ENCODE data around the gene ENTREP3. TPM values are rescaled to one million over a fixed set of nuclear protein-coding genes. Genes with fewer than 3 reads are reported as not detected.

Gene ENTREP3
- total and polyA plus RNA-seq, 2 donors from 2014 or later, result 19.8 to 22.8 TPM

GRCh38 chr1:155261852-155262673, 6.8 kb upstream of the ENTREP3 start, which contains the start of gene SCAMP3:
Gene SCAMP3 (minus strand): TSS chr1:155262360. CDS start chr1:155262151, 209 bp downstream.
- peak within 1 kb of the TSS; percentile 44 to 66 for H3K27ac ChIP-seq (ENCODE audit: low read depth in 2 of 2, low read length in 2 of 2)
- H3K9ac ChIP-seq (ENCODE audit: low read length in 3 of 3), result peak within 1 kb of the TSS; percentile 62 to 96 (median 86)
- FAIRE-seq (peak; percentile 15), DNase-seq (peak; percentile 96 to 99 (median 97))
- TF ChIP-seq CTCF (IDR thresholded peaks at IDR 0.05; ENCODE audit: borderline replicate concordance, extremely low read depth, insufficient read depth), result no peak
- intact Hi-C loops (cut with DNase I), result no loop called here
- H3K9me3 ChIP-seq (ENCODE audit: control insufficient read depth in 2 of 3, insufficient read depth in 1 of 3, low read length in 3 of 3), result no peaks in the 10 kb centered on the region
- H3K36me3 ChIP-seq (ENCODE audit: control insufficient read depth in 2 of 3, insufficient read depth in 3 of 3, low read length in 3 of 3), result peaks cover 2 to 38% (median 24%) of the 10 kb centered on the region in 3 donors
- peaks cover 0 to 15% (median 10%) of the 10 kb centered on the region in 3 donors for H3K4me1 ChIP-seq (ENCODE audit: control insufficient read depth in 2 of 3, insufficient read depth in 2 of 3, low read depth in 1 of 3, low read length in 3 of 3)
- no peaks in the 10 kb centered on the region for H3K27me3 ChIP-seq (ENCODE audit: control insufficient read depth, insufficient read depth, low read length)
- H3K4me3 ChIP-seq (ENCODE audit: low read length in 3 of 3), result peak within 1 kb of the TSS; percentile 84 to 99 (median 92)

GRCh38 chr1:155261493-155261851, 6.2 kb upstream of the ENTREP3 start:
- intact Hi-C loops (cut with DNase I), result no loop called here
- peaks cover 2 to 32% (median 22%) of the 10 kb centered on the region in 3 donors for H3K36me3 ChIP-seq (ENCODE audit: control insufficient read depth in 2 of 3, insufficient read depth in 3 of 3, low read length in 3 of 3)

GRCh38 chr1:155260276-155260675, 5.0 kb upstream of the ENTREP3 start:
- intact Hi-C loops (cut with DNase I), result no loop called here
- H3K9me3 ChIP-seq (ENCODE audit: control insufficient read depth in 2 of 3, insufficient read depth in 1 of 3, low read length in 3 of 3), result no peaks in the 10 kb centered on the region
- DNase-seq, result peak in 1 of 5 donors; percentile 42
- H3K9ac ChIP-seq (ENCODE audit: low read length in 3 of 3), result no peak overlapping the region
- peaks cover 0 to 20% (median 14%) of the 10 kb centered on the region in 3 donors for H3K4me1 ChIP-seq (ENCODE audit: control insufficient read depth in 2 of 3, insufficient read depth in 2 of 3, low read depth in 1 of 3, low read length in 3 of 3)
- no peak for TF ChIP-seq CTCF (IDR thresholded peaks at IDR 0.05; ENCODE audit: borderline replicate concordance, extremely low read depth, insufficient read depth)
- no peaks in the 10 kb centered on the region for H3K27me3 ChIP-seq (ENCODE audit: control insufficient read depth, insufficient read depth, low read length)
- H3K36me3 ChIP-seq (ENCODE audit: control insufficient read depth in 2 of 3, insufficient read depth in 3 of 3, low read length in 3 of 3), result peaks cover 0 to 22% (median 13%) of the 10 kb centered on the region in 3 donors
- no peak for FAIRE-seq
- H3K27ac ChIP-seq (ENCODE audit: low read depth in 2 of 2, low read length in 2 of 2), result no peak overlapping the region
- peak overlapping the region in 1 of 3 donors; percentile 99 for H3K4me3 ChIP-seq (ENCODE audit: low read length in 3 of 3)

More at GRCh38 chr1:155261493-155261851, 6.2 kb upstream of the ENTREP3 start:
- Histone ChIP-seq H3K9ac (ENCODE audit: low read length in 3 of 3) (peak overlapping the region; percentile 62 to 96 (median 86)), H3K4me3 (ENCODE audit: low read length in 3 of 3) (peak overlapping the region; percentile 84 to 99 (median 92)), H3K27me3 (ENCODE audit: control insufficient read depth, insufficient read depth, low read length) (no peaks in the 10 kb centered on the region), H3K4me1 (ENCODE audit: control insufficient read depth in 2 of 3, insufficient read depth in 2 of 3, low read depth in 1 of 3, low read length in 3 of 3) (peaks cover 0 to 15% (median 10%) of the 10 kb centered on the region in 3 donors), H3K27ac (ENCODE audit: low read depth in 2 of 2, low read length in 2 of 2) (peak overlapping the region; percentile 44 to 66), H3K9me3 (ENCODE audit: control insufficient read depth in 2 of 3, insufficient read depth in 1 of 3, low read length in 3 of 3) (no peaks in the 10 kb centered on the region)
- DNase-seq (no peak), FAIRE-seq (no peak)
- no peak for TF ChIP-seq CTCF (IDR thresholded peaks at IDR 0.05; ENCODE audit: borderline replicate concordance, extremely low read depth, insufficient read depth)

Data from kidney (tissue), 14 donors.